ENCODE data around the gene CASP5.

GRCh38 chr11:104992781-104993180, 30.2 kb downstream of the CASP5 start:
- TF ChIP-seq, protein P1, sequence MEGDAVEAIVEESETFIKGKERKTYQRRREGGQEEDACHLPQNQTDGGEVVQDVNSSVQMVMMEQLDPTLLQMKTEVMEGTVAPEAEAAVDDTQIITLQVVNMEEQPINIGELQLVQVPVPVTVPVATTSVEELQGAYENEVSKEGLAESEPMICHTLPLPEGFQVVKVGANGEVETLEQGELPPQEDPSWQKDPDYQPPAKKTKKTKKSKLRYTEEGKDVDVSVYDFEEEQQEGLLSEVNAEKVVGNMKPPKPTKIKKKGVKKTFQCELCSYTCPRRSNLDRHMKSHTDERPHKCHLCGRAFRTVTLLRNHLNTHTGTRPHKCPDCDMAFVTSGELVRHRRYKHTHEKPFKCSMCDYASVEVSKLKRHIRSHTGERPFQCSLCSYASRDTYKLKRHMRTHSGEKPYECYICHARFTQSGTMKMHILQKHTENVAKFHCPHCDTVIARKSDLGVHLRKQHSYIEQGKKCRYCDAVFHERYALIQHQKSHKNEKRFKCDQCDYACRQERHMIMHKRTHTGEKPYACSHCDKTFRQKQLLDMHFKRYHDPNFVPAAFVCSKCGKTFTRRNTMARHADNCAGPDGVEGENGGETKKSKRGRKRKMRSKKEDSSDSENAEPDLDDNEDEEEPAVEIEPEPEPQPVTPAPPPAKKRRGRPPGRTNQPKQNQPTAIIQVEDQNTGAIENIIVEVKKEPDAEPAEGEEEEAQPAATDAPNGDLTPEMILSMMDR (IDR thresholded peaks at IDR 0.05) = no peak
- TF ChIP-seq POLR2A (IDR thresholded peaks at IDR 0.05) (no peak), EP300 (IDR thresholded peaks at IDR 0.05) (no peak)

Measured in tibial nerve (tissue), 4 donors.